Fibroblast of skin of scalp (primary cell): ENCODE measurements around the gene TRH. TPM values are rescaled to one million over a fixed set of nuclear protein-coding genes. Genes with fewer than 3 reads are reported as not detected.
A peak's percentile ranks its signal among the peaks of the same experiment; 100 is the strongest.

Experiments
- DNase-seq: peaks from one replicate; pipeline ENCODE4 v3.0.0-alpha.2; 2013
- polyA plus RNA-seq, 2 experiments: library from polyadenylated mRNA; unstranded; fragments of 120-200 nt; gene quantifications; one replicate each; pipeline ENCODE4 v1.2.1, GENCODE V29; 2013; ENCODE audit not compliant: insufficient read length in 2 of 2

TRH gene, protein sequence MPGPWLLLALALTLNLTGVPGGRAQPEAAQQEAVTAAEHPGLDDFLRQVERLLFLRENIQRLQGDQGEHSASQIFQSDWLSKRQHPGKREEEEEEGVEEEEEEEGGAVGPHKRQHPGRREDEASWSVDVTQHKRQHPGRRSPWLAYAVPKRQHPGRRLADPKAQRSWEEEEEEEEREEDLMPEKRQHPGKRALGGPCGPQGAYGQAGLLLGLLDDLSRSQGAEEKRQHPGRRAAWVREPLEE
- polyA plus RNA-seq (2013, experiment 1 of 2; ENCODE audit: insufficient read length) = 0.07 TPM
- 0.18 TPM for polyA plus RNA-seq (2013, experiment 2 of 2; ENCODE audit: insufficient read length)

DNA sequence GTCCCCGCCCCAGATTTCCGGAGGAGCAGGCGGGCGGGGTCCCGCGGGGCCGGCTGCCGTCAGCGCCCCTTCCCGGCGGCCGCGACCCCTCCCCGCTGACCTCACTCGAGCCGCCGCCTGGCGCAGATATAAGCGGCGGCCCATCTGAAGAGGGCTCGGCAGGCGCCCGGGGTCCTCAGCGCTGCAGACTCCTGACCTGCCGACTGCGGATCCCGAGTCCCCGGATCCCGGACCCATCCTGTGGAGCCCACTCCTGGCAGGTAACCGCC is at the start of gene TRH:
Gene TRH (plus strand): TSS at position 157 of the 269 bp plus-strand sequence. CDS start 1,097 bp downstream, outside the sequence.
- no peak for DNase-seq

DNA sequence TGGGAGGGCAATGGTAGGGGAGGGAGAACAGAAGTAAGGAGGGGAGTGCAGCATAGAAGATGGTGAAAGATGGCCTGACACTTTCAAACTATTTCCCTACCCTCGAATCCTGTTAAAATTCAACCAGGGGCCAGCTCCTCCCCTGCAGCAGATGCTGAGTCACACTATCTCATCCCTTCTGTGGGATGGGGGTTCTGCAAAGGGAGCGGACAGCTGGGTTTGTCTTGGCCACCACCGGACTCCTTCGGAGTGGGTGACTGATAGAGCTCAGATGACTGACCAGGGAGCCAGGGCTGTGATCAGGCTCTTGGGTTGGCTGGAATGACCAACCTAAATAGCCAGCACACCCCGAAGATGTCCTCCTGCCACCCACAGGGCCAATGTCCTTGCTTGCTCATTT is 47.4 kb upstream of the TRH start:
- DNase-seq = no peak

DNA sequence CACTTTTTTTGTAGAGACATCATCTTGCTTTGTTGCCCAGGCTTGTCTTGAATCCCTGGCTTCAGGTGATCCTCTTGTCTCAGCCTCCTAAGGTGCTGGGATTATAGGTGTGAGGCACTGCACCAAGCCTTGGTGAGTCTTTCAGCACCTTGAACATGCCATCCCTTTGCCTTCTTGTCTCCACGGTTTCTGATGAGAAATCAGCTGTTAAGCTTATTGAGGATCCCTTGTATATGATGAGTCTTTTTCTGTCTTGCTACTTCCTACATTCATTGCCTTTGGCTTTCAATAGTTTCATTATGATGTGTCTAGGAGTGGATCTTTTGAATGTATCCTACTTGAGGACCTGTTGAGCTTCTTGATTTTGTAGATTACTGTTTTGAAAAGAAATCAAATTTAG is 45.1 kb upstream of the TRH start:
- no peak for DNase-seq

DNA sequence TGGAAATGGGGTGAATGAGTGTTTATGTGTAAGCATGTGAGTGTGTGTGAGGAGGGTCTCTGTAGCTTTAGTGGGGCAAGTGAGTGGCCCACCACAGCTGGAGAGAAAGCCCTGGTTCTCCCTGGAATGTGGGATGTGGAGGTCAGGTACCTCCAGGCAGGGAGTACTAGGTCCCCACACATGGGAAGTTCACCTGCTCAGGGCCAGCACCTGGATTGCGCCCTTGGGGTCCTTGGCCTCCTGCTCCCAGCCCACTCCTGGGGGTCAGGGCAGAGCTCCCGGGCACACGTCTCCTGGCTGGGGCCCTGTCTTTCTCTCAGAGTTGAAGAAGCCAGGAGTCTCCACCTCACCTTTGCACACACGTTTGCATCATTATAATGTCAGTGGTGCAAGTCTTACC is 41.0 kb upstream of the TRH start:
- no peak for DNase-seq

DNA sequence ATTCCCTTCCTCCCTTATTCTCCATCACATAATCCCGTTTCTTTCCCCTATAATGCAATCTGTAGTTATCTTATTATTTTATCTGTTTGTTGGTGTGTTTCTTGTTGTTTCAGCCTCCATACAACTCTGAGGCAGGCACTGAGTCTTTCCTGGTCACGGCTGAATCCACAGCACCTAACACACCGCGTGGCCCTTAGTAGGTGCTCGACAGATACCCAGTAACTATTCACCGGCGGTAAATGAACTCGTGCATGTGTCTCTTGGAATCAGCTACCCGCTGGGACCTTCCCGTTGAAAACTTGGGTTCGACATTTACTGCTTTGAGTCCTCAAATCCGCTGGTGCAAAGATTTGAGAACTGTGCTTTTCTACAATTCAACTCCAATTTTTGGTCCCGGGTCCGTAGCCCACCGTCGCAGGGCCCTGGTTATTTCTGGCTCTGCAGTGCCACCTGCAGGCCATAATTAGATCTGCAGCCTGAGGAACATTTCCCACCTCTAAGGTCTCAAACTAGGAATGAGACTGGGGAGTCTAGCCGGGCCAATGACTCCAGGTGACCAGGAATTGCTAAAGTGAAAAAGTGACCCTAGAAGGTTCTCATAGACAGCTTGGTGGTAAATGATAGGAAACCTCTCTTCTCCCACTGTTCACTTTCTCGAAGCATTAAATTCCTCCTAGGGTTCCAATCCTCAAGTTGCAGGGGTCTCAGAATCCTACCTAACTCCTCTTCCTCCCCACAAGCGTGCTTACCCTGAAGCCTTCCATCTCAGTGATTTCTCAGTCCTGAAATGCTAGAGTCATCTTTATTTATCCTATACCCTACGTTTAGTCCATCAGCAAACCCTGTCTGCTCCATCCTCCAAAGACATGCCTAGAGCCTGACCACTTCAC is 40.0 kb upstream of the TRH start:
- DNase-seq = peak; percentile 29

DNA sequence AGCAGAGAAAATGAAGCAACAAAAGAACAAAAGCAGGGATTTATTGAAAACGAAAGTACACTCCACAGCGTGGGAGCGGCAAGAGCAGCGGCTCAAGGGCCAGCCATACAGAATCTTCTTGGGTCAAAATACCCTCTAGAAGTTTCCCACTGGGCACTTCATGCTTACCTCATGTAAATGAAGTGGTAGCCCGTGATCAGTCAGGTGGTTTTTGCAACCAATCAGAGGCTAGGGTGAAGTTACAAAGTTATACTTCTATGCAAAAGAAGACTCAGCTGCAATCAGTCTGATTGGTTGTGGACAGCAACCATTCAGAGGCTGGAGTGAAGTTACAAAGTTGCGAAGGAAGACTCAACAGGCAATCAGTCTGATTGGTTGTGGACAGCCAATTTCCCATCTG is 37.8 kb upstream of the TRH start:
- DNase-seq = peak; percentile 72

DNA sequence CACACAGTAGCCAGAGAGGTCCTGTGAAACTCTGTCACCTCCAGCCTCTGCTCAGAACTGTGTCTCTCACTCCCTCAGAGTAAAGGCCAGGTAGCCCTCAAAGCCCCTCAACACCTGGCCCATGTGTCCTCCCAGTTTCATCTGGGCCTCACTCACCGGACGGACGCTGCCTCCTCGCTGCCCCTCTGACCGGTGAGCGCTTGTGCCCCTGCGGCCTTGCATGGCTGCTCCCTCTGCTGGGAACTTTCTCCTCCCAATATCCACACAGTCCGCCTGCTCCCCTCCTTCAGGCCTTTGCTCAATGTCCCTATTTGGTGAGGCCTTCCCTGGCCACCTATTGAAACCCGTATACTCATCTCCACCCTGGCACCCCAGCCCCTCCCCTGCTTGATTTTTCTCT is 36.8 kb upstream of the TRH start:
- no peak for DNase-seq

DNA sequence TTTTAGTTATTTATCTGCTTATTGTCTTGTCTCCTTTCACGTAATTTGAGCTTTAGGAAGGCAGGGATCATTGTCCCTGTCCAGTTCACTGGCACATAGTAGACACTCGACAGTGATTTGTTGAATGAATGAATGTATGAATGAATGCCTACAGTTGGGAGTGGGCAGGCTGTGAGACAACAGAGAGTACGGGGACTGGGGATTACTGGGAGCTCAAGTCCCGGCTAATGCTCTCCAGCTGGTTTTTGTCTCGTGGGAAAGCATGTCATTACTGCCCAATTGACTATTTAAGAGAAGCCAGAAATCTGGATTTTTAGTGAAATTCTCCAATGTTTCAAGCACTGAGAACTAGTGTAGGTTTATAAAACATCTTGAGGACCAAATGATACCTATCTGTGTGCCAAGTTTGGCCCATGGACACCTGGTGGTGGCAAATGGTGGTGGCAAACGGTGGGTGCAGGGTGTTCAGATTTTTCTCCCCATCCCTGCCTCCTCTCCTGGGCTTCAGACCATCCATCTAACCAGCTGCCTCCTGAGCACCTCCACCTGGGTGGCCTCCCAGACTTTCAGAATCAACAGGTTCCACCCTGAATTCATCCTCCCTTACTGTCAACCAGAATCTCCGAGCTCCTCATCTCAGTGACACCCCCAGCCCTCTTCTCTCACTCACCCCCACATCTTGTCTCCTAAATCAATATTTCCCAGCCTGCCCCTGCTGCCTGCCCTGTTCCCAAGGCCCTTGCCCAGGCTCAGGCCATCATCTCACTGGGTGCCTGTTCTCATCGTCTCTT is 36.2 kb upstream of the TRH start:
- DNase-seq = no peak

DNA sequence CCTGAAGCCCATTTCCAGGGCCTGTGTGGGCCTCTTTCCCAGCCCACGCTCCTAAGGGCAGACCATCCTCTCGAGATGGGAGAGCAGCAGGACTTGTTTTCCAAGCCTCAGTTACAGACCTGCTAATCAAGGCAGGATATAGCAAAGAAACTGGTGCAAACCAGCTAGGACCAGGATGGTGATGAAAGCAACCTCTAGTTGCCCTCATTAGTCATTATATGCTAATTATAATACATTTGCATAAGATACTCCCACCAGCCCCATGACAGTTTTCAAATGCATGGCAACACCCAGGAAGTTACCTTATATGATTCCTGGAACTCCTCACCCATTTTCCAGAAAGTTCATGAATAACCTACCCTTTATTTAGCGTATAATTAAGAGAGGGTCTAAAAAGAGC is 34.4 kb upstream of the TRH start:
- no peak for DNase-seq

DNA sequence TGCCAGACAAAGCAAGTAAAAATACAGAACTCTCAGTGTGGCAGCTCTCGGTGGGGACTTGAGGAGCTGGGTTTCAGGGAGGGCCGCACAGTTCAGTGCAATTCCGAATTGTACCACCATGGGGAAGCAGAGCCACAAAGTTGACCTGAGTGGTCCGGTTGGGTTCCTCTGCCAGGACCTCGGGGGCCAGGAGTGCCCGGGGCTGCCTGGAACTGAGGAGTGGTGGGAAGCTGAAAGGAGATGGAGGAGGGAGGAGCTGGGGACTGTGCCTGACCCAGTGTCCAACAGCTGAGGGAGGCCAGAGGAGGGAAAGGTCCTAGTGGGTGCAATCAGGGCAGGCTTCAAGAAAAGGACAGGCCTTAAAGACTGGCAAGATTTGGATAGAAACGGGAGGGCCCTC is 32.2 kb upstream of the TRH start:
- DNase-seq = peak; percentile 57

DNA sequence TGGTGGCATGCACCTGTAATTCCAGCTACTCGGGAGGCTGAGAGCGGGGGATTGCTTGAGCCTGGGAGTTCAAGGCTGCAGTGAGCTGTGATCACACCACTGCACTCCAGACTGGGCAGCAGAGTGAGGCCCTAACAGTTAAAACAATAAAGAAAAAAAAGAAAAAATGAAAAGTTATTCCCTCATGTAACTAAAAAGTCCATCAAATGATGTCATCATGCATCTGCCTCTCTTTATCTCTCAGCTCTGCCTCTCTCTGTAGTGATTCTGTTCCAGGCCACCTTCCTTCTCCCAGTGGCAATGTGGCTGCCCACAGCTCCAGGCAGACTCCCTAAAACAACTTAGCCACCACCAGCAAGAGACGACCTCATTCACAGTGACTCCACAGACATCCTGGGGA is 31.5 kb upstream of the TRH start:
- no peak for DNase-seq

DNA sequence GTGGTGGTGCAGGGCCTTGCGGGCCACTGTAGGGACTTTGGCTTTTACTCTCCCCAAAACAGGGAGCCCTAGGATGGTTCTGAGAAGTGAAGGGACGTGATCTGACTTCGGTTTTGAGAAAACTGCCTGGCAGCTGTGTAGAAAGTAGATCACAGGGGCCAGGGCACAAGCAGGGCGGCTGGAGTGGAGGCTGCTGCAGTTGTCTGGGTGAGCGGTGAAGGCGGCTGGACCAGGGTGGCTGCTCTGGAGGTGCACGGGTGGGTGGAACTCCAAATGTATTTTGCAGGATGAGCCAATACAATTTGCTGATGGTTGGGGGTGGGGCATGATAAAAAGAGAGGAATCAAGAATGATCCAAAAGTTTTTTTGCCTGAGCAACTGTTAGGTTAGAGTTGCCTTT is 29.8 kb upstream of the TRH start:
- DNase-seq = no peak

DNA sequence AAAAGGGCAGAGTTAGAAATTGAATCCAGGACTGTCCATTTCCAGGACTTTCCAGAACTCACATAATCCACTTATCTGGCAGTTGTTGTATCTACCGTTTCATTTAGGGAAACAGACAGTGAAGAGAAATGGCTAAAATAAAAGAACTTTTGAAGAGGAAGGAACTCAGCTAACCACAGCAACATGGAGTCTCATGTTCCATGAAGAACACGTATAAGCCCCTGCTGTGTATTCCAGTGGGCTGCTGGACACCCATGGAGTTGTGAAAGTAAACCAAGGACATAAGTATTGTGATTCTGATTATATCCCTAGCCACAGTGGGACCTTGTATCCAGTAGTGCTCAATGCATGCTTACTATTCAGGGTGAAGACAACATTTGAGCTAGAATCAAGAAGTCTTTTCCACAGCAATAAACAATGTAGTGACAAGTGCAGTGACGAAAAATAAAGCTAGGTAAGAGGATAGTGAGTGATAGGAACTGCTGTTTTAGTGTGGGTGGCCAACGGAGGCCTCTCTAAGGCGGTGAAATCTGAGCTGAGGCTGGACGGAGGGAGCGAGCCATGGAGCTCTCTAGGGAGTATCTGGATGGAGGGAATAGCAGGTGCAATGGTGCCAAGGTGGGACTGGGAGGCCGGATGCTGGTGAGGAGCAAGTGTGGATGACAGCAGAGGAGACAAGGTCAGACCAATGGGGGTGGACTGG is 26.8 kb upstream of the TRH start:
- DNase-seq = no peak

DNA sequence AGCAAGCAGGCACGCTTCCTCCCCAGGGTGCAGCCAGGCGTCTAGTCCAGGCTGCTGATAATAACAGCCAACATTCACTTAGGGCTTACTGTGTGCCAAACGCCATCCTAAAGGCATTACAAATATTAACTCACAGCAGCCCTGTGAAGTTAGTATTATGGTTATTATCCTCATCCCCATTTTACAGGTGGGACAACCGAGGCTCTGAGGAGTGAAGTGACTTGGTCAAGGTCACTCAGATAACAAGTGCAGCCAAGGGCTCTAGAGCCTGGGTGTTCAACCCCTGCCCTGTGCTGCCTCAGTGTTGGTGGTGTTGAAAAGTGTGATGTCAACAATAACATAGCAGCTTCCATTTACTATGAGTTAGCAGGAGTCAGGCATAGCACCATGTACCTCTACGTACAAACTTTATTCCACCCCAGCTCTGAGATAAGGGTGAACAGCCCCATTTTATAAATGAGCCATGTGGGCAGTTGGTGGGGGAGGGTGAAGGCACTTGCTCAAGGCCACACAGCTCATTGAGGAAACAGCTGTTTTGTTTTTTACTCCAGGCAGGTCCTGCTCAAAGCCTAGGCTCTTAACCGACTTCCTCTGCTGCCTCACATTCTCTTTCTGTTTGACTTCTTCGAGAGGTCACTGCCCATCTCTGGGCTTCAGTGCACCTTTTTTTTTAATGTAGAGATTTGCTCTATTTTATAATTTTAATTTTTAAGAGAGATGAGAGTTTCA is 24.0 kb upstream of the TRH start:
- no peak for DNase-seq

DNA sequence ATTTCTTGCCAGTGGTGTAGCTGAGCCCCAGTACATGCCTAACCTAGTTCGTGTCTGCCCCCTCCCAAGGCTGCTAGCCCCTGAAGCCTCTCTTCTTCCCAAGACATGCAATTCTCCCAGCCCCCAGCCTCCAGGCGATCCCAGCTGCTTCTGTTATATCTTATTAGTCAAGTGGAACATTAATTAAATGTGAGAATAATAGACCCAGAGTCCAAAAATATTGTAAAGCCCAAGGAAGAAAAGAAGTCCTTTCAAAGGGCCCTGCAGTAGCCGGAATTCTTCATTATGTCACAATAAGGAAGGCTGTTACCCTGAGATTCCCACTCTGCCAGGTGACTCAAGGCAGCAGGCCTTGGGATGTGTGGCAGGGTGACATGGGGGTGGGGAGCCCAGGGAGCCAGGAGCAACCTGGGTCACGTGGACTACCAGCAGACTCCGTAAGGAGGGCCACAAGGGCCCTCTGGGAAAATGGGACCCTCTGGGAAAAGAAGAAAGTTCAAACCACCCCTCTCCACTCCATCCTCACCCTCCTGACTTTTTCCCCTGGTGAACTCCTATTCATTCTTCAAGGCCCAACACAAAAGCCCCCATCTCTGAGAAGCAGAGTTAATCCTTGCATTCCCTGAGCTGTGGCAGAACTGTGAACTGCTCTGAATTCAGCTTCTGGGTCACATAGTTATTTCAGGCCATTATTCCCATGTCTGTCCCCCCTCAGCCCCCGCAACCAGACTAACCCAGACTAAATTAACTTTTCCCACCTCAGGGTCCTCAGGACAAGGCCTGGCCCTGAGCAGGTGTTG is 21.8 kb upstream of the TRH start:
- no peak for DNase-seq

DNA sequence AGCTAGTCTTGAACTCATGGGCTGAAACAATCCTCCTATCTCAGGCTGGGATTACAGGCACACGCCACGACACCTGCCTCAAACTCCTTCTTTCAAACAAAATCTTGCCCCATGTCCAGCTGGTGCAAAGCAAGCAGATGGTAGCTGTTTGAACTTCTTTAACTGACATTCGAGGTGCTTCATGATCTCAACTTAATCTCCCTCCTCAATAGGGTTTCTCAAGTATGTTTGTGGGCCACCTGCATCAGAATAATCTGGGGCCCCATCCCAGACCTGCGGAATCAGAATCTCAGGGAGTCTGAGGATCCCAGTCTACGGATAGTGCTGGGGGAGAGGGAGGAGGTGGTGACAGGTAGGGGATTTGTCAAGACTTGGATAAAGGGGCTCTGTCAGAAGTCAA is 20.9 kb upstream of the TRH start:
- DNase-seq = no peak

DNA sequence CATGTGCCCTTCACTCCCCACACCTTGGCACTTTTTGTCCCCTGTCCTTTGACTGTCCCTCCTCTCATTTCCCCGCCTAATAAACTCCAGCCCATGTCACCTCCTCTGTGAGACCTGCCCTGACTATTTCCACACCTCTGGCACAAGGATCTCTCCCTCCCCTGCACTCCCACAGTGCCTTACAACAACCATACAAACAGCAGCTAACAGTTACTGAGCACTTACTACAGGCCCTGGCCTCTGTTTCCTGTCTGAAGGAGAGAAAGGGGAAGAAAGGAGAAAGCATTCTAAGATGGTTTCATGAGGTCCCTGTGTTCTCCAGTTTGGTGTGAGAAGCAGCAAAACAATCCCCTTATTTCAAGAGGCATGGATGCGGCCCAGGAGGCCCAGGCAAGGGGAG is 20.0 kb upstream of the TRH start:
- DNase-seq = no peak

DNA sequence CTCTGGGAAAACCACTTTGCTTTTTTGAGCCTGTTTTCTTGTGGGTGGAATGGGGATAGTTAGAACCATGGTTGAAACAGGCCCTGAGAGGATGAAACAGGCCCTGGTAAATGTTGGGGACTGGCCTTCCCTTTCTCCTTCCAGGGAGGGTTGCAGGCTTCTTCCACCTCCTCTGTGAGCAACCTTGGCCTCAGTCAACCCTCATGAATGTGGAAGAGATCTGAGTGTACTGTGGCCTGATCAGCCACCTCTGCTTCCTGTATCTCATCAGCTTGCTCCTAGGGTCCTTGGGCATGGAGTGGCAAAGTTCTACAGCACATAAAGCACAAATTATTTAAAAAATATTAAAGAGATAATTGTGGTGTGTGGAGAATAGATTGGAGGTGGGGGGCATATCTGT is 17.6 kb upstream of the TRH start:
- no peak for DNase-seq

DNA sequence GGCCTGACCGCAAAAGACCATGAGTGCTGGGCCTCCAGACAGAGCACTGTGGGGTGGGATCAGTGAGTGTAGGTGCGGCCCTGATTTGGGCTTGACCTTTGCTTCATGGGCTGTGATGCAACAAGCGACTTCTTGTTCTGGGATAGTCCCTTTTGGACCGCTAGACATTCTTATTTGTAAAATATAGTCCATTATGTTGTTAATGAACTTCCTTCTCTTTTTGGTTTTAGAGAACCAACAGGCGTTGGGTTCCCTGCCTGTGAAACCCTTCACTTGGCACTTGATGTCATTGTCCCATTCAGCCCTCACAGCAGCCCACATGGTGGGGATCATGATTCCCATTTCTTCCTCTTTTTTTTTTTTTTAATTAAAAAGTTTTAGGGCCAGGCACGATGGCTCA is 15.8 kb upstream of the TRH start:
- DNase-seq = no peak

DNA sequence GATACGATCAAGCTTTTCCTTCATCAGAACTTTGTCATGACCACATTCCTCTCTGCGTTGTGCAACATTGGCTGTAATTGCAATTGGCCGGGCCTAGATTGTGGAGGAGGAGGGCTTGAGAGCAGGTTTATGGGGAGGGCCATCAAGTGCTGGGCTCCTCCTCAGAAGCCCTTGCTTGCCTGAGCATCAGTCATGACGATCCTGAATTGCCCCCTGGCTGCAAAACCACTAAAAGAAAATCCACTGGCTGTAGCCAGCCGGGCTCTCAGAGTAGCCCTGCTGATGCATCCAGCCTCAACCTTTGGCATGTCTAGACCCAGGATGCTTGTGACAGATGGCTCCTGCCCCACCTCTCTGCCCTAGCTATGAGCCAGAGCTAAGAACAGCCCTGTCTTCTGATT is 13.4 kb upstream of the TRH start:
- no peak for DNase-seq

DNA sequence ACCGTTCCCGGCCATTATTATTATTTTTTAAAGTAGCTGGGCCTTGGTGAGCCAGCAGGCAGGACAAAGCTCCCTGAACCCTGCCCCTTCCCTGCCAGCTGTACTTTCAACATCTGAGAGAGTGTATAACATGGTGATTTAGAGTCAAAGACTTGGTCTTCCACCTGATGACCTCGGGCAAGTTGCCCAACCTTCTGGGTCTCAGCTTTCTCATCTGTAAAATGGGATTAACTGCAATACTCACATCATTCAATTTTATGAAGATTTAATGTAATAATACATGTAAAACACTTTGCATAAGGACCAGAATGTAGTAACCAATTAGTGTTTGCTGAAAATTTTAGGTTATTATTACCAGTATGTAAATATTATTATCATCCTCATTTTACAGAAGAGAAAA is 11.9 kb upstream of the TRH start:
- DNase-seq = no peak
